ENCODE results near the gene PI4KA.

- TF ChIP-seq CTCF (IDR thresholded peaks at IDR 0.05) = no peak
- TF ChIP-seq POLR2A (IDR thresholded peaks at IDR 0.05) = no peak
Measured at GRCh38 chr22:20882855-20883254, 24.2 kb upstream of the PI4KA start.
